SK-N-MC (cell line): ENCODE measurements around the gene GHRH.

Experiments
- DNase-seq: peaks from one replicate; pipeline ENCODE4 v3.0.0-alpha.2; 2011; ENCODE audit warnings: low read depth, low spot score
- H3K27ac ChIP-seq: fragments of 200-600 bp; sonication (generic); 2 replicates; pipeline ENCODE4 v1.5.1; 2016; ENCODE audit warnings: mixed run types
- H3K36me3 ChIP-seq: fragments of 200-600 bp; sonication (generic); 2 replicates; pipeline ENCODE4 v1.6.1; 2017; ENCODE audit warnings: antibody characterized with exemption, low read length, mixed read lengths; ENCODE audit not compliant: insufficient read depth
- H3K4me3 ChIP-seq: fragments of 200-600 bp; sonication (generic); 2 replicates; pipeline ENCODE4 v1.5.1; 2016
- H3K9ac ChIP-seq: fragments of 200-600 bp; sonication (generic); 2 replicates; pipeline ENCODE4 v1.8.0; 2017; ENCODE audit warnings: mixed run types, mixed read lengths; ENCODE audit not compliant: insufficient read length
- H3K9me3 ChIP-seq: fragments of 200-600 bp; sonication (generic); 2 replicates; pipeline ENCODE4 v1.6.1; 2017; ENCODE audit warnings: low read depth, mild to moderate bottlenecking, antibody characterized with exemption, low read length, moderate library complexity, mixed read lengths
- EZH2 ChIP-seq: fragments of 200-600 bp; sonication (generic); IDR thresholded peaks from one replicate; pipeline ENCODE4 v1.6.1; 2017; ENCODE audit warnings: antibody characterized with exemption
- FOXP2 ChIP-seq: optimal IDR thresholded peaks from 2 replicates; pipeline ENCODE3; 2011; ENCODE audit warnings: mild to moderate bottlenecking, moderate library complexity; ENCODE audit not compliant: insufficient read depth; ENCODE audit errors: extremely low read length, control extremely low read depth
- POLR2AphosphoS5 ChIP-seq: IDR thresholded peaks from 2 replicates; pipeline ENCODE4 v1.6.1; 2012; ENCODE audit warnings: mild to moderate bottlenecking, low read depth, low read length, borderline replicate concordance

GHRH gene

GRCh38 chr20:37242503-37242902 lies 19.1 kb downstream of the GHRH start:
- TF ChIP-seq EZH2 (no peak), FOXP2 (no peak), POLR2AphosphoS5 (no peak)
- peaks cover 54% of the 10 kb centered on the region for H3K36me3 ChIP-seq

GRCh38 chr20:37240337-37241067 lies 21.1 kb downstream of the GHRH start:
- no peak for DNase-seq
- Histone ChIP-seq H3K9me3 (no peaks in the 10 kb centered on the region), H3K27ac (no peak overlapping the region), H3K4me3 (no peak overlapping the region), H3K9ac (no peak overlapping the region), H3K36me3 (peaks cover 73% of the 10 kb centered on the region)
- TF ChIP-seq EZH2 (no peak), FOXP2 (no peak), POLR2AphosphoS5 (no peak)

More at GRCh38 chr20:37242503-37242902, 19.1 kb downstream of the GHRH start:
- H3K9ac ChIP-seq, result no peak overlapping the region
- H3K27ac ChIP-seq, result no peak overlapping the region
- no peak for DNase-seq
- no peak overlapping the region for H3K4me3 ChIP-seq
- no peaks in the 10 kb centered on the region for H3K9me3 ChIP-seq

- no peak overlapping the region for H3K27ac ChIP-seq
- TF ChIP-seq FOXP2 (no peak), POLR2AphosphoS5 (no peak), EZH2 (no peak)
- H3K9me3 ChIP-seq, result no peaks in the 10 kb centered on the region
- DNase-seq, result no peak
- no peak overlapping the region for H3K9ac ChIP-seq
- no peak overlapping the region for H3K4me3 ChIP-seq
- peaks cover 87% of the 10 kb centered on the region for H3K36me3 ChIP-seq
Measured at GRCh38 chr20:37238935-37239451, 22.6 kb downstream of the GHRH start.

- Histone ChIP-seq H3K36me3 (peaks cover 92% of the 10 kb centered on the region), H3K27ac (no peak overlapping the region), H3K9ac (no peak overlapping the region), H3K4me3 (no peak overlapping the region), H3K9me3 (no peaks in the 10 kb centered on the region)
- no peak for TF ChIP-seq FOXP2
- TF ChIP-seq EZH2, result no peak
- TF ChIP-seq POLR2AphosphoS5, result no peak
- DNase-seq, result no peak
Measured at GRCh38 chr20:37238426-37238825, 23.2 kb downstream of the GHRH start.

GRCh38 chr20:37237656-37238055 lies 24.0 kb downstream of the GHRH start:
- H3K36me3 ChIP-seq, result peaks cover 94% of the 10 kb centered on the region
- no peak overlapping the region for H3K27ac ChIP-seq
- no peak overlapping the region for H3K4me3 ChIP-seq
- no peak for DNase-seq
- H3K9me3 ChIP-seq, result no peaks in the 10 kb centered on the region
- no peak for TF ChIP-seq FOXP2
- no peak for TF ChIP-seq POLR2AphosphoS5
- TF ChIP-seq EZH2, result no peak
- H3K9ac ChIP-seq, result no peak overlapping the region

- no peak for DNase-seq
- Histone ChIP-seq H3K9ac (no peak overlapping the region), H3K9me3 (no peaks in the 10 kb centered on the region), H3K36me3 (peaks cover 94% of the 10 kb centered on the region), H3K4me3 (no peak overlapping the region), H3K27ac (no peak overlapping the region)
- TF ChIP-seq EZH2, result no peak
Measured at GRCh38 chr20:37236462-37236861, 25.2 kb downstream of the GHRH start.

GRCh38 chr20:37235065-37235464 lies 26.5 kb downstream of the GHRH start:
- TF ChIP-seq FOXP2 (no peak), EZH2 (no peak), POLR2AphosphoS5 (no peak)
- no peak overlapping the region for H3K27ac ChIP-seq
- no peak overlapping the region for H3K9ac ChIP-seq
- peaks cover 94% of the 10 kb centered on the region for H3K36me3 ChIP-seq
- H3K9me3 ChIP-seq, result no peaks in the 10 kb centered on the region
- H3K4me3 ChIP-seq, result no peak overlapping the region
- no peak for DNase-seq

GRCh38 chr20:37234254-37234581 lies 27.4 kb downstream of the GHRH start:
- H3K4me3 ChIP-seq, result no peak overlapping the region
- no peak overlapping the region for H3K27ac ChIP-seq
- H3K9ac ChIP-seq, result no peak overlapping the region
- peaks cover 94% of the 10 kb centered on the region for H3K36me3 ChIP-seq
- TF ChIP-seq EZH2 (no peak), FOXP2 (no peak)
- DNase-seq, result no peak
- H3K9me3 ChIP-seq, result no peaks in the 10 kb centered on the region

GRCh38 chr20:37233548-37234253 lies 27.9 kb downstream of the GHRH start:
- TF ChIP-seq FOXP2, result no peak
- no peak for TF ChIP-seq POLR2AphosphoS5
- no peak for TF ChIP-seq EZH2
- peaks cover 94% of the 10 kb centered on the region for H3K36me3 ChIP-seq
- H3K4me3 ChIP-seq, result no peak overlapping the region
- H3K27ac ChIP-seq, result no peak overlapping the region
- no peak overlapping the region for H3K9ac ChIP-seq
- H3K9me3 ChIP-seq, result no peaks in the 10 kb centered on the region
- no peak for DNase-seq
